HEK293 (cell line): Measurements from ENCODE around the gene LCA5L.

Experiments used
- CTCF ChIP-seq: fragments of 450-650 bp; formaldehyde crosslinking; IDR thresholded peaks from 2 replicates; pipeline ENCODE4 v1.5.1; 2016; ENCODE audit warnings: missing biosample characterization, missing genetic modification characterization
- PBX3 ChIP-seq: sonication (generic); formaldehyde crosslinking; IDR thresholded peaks from 2 replicates; pipeline ENCODE4 v1.8.1; 2022; ENCODE audit warnings: mild to moderate bottlenecking, moderate library complexity, missing genetic modification reagents
- REST ChIP-seq: fragments of 450-650 bp; formaldehyde crosslinking; IDR thresholded peaks from 2 replicates; pipeline ENCODE4 v1.5.1; 2016; ENCODE audit warnings: missing biosample characterization, missing genetic modification characterization
- ZEB2 ChIP-seq: fragments of 450-650 bp; formaldehyde crosslinking; IDR thresholded peaks from 2 replicates; pipeline ENCODE4 v1.5.1; 2016; ENCODE audit warnings: missing biosample characterization, missing genetic modification characterization
- ZFP41 ChIP-seq: fragments of 450-650 bp; formaldehyde crosslinking; IDR thresholded peaks from 2 replicates; pipeline ENCODE4 v1.5.1; 2016; ENCODE audit warnings: missing biosample characterization, missing genetic modification characterization, borderline replicate concordance
- ZNF140 ChIP-seq: fragments of 450-650 bp; formaldehyde crosslinking; IDR thresholded peaks from 2 replicates; pipeline ENCODE4 v1.5.1; 2016; ENCODE audit warnings: missing biosample characterization, missing genetic modification characterization
- ZNF174 ChIP-seq: fragments of 450-650 bp; formaldehyde crosslinking; IDR thresholded peaks from 2 replicates; pipeline ENCODE4 v1.5.0; 2017; ENCODE audit warnings: missing biosample characterization, mild to moderate bottlenecking, missing genetic modification characterization
- ZNF280D ChIP-seq: fragments of 450-650 bp; formaldehyde crosslinking; IDR thresholded peaks from 2 replicates; pipeline ENCODE4 v1.5.1; 2016; ENCODE audit warnings: missing biosample characterization, missing genetic modification characterization
- ZNF558 ChIP-seq: fragments of 450-650 bp; formaldehyde crosslinking; IDR thresholded peaks from 2 replicates; pipeline ENCODE4 v1.5.1; 2016; ENCODE audit warnings: missing biosample characterization, missing genetic modification characterization
- ZNF629 ChIP-seq: fragments of 450-650 bp; formaldehyde crosslinking; IDR thresholded peaks from 2 replicates; pipeline ENCODE4 v1.5.1; 2017; ENCODE audit warnings: missing biosample characterization, missing genetic modification characterization
- ZNF692 ChIP-seq: fragments of 450-650 bp; formaldehyde crosslinking; IDR thresholded peaks from 2 replicates; pipeline ENCODE4 v1.5.1; 2016; ENCODE audit warnings: missing biosample characterization, missing genetic modification characterization

GRCh38 chr21:39392981-39393380 is 52.6 kb downstream of the LCA5L start:
- TF ChIP-seq ZNF692 (tag by site-specific recombination) (no peak), ZNF629 (tag by site-specific recombination) (no peak), CTCF (no peak), ZNF174 (tag by site-specific recombination) (no peak), ZNF140 (tag by site-specific recombination) (no peak), REST (tag by site-specific recombination) (no peak), ZNF558 (tag by site-specific recombination) (no peak), PBX3 (no peak), ZEB2 (no peak), ZNF280D (no peak), ZFP41 (tag by site-specific recombination) (no peak)
